A172 (cell line): ENCODE results near the gene NKRF. TPM values are rescaled to one million over a fixed set of nuclear protein-coding genes. Genes with fewer than 3 reads are reported as not detected.
A peak's percentile ranks its signal among the peaks of the same experiment; 100 is the strongest.

Source experiments
- DNase-seq: peaks from one replicate; pipeline ENCODE4 v3.0.0-alpha.2; 2015; ENCODE audit warnings: low spot score
- total RNA-seq: library from RNA; depleted of rRNA; stranded (reverse); fragments of >200 nt; shearing (Covaris generic); gene quantifications from 2 replicates; pipeline ENCODE4 v1.2.3, GENCODE V29; 2014

The NKRF gene
- total RNA-seq, 1 experiment from 2014 or later: 3.5 TPM

- no peak for DNase-seq
Measured at GRCh38 chrX:119614776-119615175, 8.6 kb upstream of the NKRF start.

GRCh38 chrX:119607018-119607389 lies 780 bp upstream of the NKRF start:
- no peak for DNase-seq

- DNase-seq: no peak
Measured at GRCh38 chrX:119605464-119606279, 552 bp downstream of the NKRF start.

- no peak for DNase-seq
Measured at GRCh38 chrX:119604766-119605463, 1.3 kb downstream of the NKRF start.

- DNase-seq: no peak
Measured at GRCh38 chrX:119602701-119603255, 3.4 kb downstream of the NKRF start.

- no peak for DNase-seq
Measured at GRCh38 chrX:119589810-119590209, 16.4 kb downstream of the NKRF start.

GRCh38 chrX:119583431-119584059 lies 22.7 kb downstream of the NKRF start:
- no peak for DNase-seq

- DNase-seq: no peak
Measured at GRCh38 chrX:119579414-119579813, 26.8 kb downstream of the NKRF start.

- DNase-seq: peak; percentile 60
Measured at GRCh38 chrX:119574394-119575266, 31.6 kb downstream of the NKRF start, which contains the start of gene UBE2A. Gene UBE2A (plus strand): TSS chrX:119574563. CDS start chrX:119574712, 149 bp downstream.

- DNase-seq: peak; percentile 0
Measured at GRCh38 chrX:119573840-119574393, 32.3 kb downstream of the NKRF start.

- no peak for DNase-seq
Measured at GRCh38 chrX:119573222-119573621, 33.0 kb downstream of the NKRF start.

GRCh38 chrX:119570351-119570835 lies 35.8 kb downstream of the NKRF start:
- DNase-seq: no peak

GRCh38 chrX:119565107-119565663 lies 41.0 kb downstream of the NKRF start, which contains the start of gene STEEP1:
Gene STEEP1 (minus strand): TSS chrX:119565409. CDS start chrX:119565355, 54 bp downstream.
- peak; percentile 74 for DNase-seq

GRCh38 chrX:119552508-119552907 lies 53.7 kb downstream of the NKRF start:
- no peak for DNase-seq

GRCh38 chrX:119549327-119550016 lies 56.8 kb downstream of the NKRF start:
- DNase-seq: no peak

- DNase-seq: peak; percentile 59
Measured at GRCh38 chrX:119541188-119541587, 65.0 kb downstream of the NKRF start.

- no peak for DNase-seq
Measured at GRCh38 chrX:119539872-119540271, 66.4 kb downstream of the NKRF start.
